SKM-1 treated with dmso at 0.1 percent for 144 hours (cell line): ENCODE data around the gene LCTL.
A peak's percentile ranks its signal among the peaks of the same experiment; 100 is the strongest.

Source experiments
- DNase-seq: peaks from one replicate; lab custom pipeline; 2025; ENCODE audit not compliant: unreplicated experiment; lab: John Stamatoyannopoulos, UW

The LCTL gene

DNA sequence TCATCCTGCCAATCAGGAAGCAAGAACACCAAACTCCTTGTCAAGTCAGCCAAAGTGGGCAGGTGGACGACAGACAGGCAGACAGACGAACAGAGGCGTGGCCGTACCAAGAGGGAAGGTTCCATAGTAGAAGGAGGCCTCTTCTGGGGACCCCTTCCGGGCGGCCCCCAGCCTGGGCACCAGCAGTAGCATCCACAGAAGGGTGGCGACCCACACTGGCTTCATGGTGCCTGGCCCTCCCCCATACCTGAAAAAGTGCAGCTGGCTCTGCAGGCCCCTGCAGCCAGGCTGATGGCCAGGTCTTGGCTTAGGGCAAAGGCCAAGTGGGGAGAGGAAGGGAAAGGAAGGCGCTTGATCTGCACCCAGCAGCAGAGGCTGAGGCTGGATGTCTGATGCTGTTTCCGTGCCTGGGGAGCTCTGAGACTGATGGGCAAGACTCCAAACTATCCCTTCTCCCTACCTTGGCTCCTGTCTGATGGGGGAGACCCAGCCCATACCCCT, 607 bp downstream of the LCTL start:
- DNase-seq, result no peak

DNA sequence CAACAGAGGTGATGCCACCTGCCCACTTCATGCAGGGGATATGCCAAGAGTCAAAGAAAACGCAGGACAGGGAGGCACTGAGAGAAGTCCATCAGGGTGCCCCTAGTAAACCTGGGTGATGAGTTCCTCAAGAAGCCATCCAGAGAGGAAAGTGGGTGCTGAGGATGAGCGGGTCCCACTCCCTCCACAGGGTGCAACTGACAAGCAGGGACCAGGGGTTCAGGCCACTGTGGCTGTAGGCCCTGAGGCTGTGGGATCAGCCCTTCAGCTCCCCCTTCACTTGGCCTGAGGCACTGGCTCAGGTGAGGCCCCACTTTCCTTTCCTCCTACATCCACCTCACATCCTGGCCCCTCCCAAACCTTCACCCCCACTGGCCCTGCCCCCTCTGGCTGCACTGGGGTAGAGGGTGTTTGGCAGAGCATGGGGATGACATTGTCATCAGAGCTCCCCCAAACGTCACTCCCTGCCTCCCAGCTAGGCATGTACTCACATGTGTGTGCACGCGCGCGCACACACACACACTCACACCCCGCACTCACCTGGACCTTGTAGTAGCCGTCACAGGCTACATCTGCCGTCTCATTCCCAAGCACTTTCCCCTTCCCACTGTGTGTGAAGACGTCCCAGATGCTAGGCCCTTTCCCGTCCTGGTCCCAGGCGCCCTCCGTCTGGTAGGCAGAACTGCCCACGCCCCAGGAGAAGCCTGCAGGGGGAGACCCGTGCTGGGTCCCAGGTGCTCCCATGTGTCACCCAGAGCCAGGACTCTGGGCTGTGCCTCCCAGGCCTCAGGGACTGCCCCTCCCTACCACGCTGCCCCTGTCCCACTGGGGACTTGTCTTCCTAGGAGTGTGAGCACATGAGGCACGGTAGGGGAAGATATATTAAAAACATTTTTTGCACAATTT, 1.4 kb downstream of the LCTL start:
- DNase-seq, result no peak

DNA sequence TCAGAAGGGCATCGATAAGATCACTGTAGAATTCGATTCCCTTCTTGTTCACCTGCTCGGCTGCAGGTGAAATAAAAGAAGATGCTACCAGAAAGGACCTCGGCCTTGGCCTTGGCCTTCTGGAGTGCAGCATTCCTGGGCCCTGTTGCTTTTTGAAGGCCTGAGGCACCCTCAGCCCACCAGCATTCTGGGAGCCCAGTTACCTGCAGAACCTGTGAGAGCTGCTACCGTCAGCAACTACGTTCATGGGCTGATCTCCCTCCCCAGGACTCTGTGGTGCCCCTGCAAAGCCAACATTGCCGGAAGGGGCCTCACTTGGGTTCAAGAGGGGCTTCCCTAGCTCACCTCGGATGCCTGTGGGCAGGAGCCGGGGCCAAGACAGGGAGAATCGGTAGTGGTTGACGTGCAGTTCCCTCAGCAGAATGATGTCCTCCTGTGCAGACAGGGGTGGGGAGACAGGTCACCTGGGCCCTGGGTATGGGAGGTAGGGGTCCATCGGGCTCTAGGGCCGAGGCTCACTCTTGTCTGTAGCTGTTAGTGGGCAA, 2.2 kb downstream of the LCTL start:
- DNase-seq, result no peak

DNA sequence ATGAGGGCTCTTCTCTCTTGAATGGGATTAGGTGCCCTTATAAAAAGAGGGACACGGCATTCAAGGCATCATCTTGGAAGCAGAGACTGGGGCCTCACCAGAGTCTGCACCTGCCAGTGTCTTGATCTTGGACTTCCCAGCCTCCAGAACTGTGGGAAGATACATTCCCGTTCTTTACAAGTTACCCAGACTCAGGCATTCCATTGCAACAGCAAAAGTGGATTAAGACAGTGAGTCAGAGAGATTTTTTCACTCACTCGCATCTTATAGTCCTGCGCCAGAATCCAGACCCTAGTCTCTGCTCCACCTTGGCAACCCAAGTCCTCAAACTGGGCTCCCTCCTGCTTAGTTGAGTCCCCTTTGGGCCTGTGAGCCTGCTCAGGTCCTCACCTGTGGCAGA, 2.7 kb downstream of the LCTL start:
- DNase-seq, result no peak

DNA sequence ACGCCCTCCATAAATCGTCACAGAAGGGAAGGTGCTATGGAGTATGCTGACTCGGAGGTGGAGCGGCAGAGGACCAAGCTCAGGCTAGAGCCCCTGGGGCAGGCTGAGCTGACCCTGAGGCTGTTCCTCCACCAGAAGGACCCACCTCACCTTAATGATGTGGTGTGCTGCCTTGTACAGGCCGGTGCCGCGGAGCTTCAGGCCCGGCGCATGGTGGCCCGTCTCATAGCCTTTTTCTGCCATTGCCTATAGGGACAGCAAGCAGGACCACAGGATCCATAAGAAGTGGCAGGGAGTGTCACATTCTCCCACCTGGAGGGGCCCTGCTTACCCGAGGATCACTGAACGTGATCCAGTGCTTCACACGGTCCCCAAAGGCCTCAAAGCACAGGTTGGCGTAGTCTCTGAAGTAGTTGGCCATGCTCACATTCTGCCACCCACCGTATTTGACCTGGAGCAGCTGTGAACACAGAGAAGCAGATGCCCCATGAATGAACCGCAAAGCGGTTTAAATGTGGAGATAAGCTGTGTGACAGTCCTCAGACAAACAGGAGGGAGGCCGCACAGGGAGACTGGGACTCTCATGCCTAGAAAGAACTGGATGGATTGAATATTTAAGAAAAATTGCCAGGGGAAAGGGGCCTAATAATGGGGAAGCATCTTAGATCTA, 4.8 kb downstream of the LCTL start:
- DNase-seq, result no peak

DNA sequence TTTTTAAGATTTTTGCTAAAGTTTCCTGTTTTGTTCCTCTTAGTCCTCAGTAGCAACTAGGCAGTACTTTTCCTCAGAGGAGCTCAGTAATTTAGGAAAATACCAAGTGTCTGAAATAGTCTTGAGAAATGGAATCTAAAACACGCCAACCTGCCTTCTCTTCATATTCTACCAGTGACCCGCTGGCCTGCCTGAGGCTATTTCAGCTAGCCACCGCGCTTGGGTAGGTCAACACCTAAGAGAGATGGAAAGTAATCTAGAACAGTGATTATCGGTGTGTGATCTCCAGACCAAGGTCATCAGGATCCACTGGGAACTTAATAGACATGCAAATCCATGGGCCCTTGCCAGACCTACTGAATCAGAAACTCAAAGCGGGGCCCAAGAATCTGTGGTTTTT, 7.5 kb downstream of the LCTL start:
- DNase-seq, result no peak

DNA sequence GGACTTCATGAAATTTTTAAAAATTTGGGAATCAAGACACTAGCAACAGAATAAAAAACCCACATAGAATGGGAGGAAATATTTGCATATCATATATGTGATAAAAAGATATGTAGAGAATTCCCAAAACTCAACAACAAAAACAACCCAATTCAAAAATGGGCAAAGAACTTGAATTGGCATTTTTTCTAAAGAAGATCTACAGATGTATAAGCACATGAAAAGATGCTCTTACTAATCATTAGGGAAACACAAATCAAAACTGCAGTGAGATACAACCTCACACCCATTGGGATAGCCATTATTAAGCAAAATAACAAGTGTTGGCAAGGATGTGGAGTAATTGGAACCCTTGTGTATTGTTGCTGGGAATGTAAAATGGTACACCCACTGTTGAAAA, 10.1 kb downstream of the LCTL start:
- DNase-seq, result no peak

DNA sequence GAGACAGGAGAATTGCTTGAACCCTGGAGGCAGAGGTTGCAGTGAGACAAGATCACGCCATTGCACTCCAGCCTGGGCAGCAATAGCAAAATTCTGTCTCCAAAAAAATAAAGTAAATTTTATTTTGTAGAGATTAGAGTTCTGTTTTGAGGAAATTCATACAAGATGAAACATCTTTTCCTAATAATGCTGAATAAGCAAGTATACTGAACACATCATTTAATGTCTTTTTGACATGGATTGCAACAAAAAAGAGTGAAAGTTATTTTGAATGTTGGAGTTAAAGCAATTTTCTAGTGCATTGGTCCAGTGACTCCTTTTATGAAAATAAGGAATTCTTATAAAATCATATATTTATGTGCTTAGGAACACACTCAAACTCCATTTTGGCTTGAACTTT, 20.5 kb downstream of the LCTL start:
- DNase-seq, result no peak

DNA sequence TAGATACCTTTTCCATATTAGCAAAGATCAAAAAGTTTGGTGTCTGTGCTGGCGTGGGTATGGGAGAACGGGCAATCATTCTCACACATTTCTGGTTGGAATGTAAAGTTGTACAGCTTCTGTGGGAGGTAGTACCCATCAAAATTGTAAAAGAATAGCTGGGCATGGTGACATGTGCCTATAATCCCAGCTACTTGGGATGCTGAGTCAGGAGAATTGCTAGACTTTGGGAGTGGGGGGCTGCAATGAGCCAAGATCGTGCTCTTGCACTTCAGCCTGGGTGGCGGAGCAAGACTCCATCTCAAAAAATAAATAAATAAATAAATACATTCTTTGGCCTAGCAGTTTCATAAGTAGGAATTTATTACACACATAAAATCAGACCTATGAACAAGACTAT, 22.9 kb downstream of the LCTL start:
- no peak for DNase-seq

DNA sequence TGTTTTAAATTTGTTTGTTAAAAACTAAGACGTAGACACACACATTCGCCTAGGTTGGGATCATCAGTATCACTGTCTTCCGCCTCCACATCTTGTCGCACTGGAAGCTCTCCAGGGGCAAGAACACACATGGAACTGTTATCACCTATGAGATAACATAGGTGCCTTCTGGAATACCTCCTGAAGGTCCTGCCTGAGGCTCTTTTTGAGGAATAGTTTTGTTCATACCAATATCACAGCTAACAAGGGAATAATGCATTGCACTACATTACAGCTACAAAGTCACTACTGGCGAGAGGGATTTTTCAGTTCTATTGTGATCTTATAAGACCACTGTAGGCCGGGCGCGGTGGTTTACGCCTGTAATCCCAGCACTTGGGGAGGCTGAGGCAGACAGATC, 30.7 kb downstream of the LCTL start:
- no peak for DNase-seq

DNA sequence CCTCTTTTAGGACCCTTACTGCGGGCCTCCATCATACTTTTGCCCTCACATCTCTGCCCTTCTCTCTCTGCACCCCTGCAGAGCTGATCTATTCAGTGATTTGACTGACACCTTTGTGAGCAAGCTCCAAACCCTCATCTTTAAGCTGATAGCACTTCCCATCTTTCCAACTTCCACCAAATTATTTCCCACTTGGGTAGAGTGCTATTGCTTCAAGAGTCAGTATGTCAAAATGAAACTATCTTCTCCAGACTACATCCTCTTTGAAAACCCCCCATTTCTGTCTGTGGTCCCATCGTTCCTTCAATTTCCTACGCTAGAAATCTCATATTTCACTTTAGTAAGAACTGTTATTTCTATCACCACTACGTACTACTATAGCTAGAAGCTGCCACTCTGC, 41.0 kb downstream of the LCTL start:
- DNase-seq, result no peak

DNA sequence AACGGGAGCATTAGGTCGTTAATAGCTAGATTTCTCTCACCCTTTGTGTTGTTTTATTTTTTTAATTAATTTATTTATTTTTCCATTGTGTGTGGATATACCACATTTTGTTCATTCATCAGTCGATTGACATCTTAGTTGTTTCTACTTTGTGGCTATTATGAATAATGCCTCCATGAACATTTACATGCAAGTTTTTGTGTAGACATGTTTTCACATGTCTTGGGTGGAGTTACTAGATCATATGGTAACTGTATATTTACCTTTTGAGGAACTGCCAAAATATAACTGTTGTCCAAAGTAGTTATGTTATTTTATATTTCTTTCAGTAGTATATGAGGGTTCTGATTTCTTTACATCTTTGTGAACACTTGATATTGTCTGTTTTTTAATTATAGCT, 41.9 kb downstream of the LCTL start:
- no peak for DNase-seq

DNA sequence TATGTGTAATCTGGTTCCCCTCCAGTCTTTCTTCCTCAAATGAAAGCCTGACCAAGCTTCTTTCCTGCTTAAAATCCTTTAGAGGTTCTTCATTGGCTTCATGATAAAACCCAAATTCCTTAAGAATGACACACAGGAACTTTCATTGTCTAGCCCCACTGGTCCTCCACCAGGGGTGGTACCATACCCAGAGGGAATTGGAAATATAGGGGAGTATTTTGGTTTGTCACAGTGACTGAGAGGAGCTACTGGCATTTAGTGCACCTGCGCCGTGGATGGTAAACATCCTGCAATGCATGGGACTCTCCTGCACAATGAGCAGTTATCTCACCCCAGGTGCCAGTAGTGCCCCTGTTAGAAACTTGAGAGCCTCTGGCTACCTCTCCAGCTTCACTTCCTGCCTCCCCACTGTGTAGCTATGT, 49.9 kb downstream of the LCTL start:
- no peak for DNase-seq

DNA sequence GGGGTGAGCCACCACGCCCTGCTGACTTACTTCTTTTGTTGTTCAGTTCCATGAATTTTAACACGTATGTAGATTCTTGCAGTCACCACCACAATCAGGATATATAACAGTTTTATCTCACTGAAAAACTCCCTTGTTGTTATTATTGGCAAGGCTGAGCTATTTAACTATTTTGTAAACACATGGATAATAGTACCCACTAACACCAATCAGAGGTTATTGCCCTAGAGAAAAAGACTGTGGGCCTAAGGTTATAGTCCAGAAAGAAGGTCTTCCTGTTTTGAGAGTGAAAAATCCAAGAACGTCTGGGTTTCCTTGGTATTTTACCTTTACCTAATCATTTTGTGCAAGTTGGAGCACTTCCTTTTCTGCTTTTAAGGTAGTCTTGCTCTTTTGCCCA, 51.2 kb downstream of the LCTL start:
- no peak for DNase-seq

DNA sequence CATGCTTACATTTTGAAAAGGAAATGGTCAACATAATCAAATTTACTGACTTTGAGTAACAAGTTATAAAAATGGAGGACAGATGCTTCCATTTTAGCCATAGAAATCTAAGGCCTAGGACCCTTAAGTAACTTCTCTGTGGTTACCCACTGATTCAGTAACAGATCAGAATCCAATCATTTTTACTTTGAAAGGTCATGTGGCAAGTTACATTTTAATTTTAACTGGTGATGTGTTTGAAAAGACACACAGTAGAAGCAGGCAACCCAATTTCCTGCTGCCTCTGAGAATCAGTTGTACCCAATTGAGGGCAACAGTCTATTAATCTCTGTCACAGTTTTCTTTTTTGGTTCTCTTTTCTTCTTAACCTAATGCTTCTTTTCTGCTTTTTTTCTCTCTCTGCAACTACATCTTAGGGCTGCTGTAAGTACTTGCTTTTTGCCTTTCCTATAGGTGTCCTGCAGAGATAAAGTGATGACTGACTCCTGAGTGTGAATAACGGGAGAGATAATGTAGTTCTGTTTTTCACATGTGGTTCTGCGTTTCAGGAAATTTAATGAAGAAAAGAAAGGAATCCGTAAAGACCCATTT, 57.4 kb downstream of the LCTL start:
- DNase-seq, result no peak

DNA sequence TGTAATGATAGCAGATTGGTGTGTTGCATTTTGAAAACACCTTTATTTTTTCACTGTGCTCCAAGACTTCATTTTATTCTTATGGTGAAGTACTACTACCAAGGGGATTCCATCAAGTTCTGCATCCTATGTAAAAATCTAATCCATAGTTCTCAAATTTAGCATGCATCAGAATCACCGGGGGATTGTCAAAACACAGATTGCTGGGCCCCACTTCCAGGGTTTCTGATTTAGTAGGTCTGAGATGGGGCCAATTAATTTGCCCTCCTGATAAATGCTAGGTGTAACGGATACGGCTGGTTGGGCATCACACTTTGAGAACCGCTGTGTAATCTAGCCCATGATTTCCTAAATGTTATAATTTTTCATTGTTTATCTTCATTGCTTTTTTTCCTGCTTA, 60.0 kb downstream of the LCTL start:
- DNase-seq, result no peak

DNA sequence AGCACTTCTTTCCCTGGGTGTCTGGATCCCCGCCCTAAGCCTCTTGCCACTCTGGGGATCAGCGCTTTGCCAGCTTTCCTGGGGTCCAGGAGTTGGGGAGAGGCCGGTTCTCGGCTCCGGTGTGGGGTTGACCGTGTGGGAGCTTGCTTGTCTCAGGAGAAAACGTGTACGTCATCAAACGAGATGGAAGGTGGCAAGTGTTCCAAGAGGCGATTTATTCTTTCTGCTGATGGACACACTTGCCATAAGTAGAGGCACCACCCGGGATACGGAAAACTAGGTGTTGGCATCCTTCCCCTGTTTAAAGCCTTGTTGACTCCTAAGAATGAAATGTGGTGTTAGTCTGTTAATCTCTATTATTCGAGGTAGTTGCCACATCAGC, 60.4 kb downstream of the LCTL start:
- DNase-seq, result no peak

DNA sequence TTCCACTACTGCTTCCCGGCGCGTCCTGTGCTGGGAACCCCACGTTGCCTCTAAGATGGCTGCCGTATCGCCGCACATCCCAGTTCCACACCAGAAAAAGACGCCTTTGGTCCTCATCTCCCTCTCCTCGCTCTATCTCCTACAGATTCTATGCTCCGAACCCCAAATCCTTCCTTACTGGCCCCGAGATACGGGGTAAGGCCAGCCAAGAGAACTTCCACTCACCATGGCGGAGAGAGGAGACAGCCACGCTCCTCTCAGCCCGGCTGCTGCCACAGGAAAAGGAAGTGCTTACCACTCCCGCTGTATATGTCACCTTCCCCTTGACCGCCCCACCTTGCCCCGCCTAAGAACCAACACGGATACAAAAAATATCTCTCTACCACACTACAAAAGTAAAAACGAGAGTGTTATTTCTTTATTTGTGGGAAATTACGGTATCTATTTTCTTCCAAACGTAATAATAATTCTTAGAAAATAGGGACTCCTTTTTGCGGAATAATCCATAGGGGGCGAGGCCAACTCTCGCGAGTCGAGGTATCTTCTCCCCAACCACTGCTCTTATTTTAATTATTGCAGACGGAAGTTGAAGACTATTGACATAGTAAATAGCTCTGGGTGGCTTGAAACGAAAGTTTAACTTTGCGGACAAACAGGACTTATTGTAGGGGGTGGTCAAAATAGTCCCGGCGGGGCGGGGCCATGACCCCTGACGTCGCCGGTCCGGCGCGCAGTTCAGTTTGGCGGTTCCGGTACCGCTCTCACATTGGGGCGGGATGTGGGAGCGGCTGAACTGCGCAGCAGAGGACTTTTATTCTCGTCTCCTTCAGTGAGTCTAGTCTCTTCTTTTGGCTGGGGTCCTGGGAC, 61.0 kb downstream of the LCTL start, which contains the start of the genes RPL4 and ZWILCH:
RPL4 (minus strand) TSS at position 293 of the 867 bp plus-strand sequence; CDS start at position 228, 65 bp downstream.
ZWILCH (plus strand) TSS at position 764 of the 867 bp plus-strand sequence; CDS start at position 777, 13 bp downstream.
- DNase-seq, result peak; percentile 85

DNA sequence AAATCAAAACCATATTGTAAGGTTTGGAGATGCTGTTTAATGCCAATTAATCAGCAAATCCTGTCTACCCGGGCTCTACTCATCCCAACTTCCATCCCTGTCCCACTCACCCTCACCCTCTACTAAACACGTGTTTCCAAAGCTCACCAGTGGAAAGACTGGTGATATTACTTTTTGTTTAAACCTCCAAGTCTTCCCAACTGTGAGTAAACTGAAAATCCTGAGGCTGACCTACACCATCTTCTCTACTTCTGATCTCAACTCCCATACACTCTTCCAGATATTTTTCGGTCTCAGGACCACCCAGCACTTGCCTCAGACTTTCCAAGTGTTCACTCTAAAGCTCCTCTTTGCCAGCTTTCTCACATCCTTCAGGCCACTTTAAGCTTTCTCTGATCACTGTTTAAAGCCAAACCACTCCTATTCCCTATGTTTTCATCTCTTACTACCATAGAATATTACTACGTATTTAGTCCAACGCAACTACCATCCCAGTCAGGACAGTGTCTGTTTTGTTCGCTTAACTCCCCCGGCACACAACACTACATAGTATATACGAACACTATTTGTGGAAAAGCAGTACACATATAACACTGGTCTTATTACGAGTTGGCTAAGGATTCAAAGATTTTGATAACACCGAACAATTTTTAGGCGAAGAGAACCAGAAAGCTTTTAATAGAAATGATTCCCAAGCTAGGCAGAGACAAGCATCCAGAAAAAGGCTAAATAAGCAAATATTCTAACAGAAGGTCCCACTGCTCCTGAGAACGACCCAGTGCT, 61.8 kb downstream of the LCTL start:
- no peak for DNase-seq
